HepG2 (cell line): ENCODE measurements around the gene SLC2A4. TPM values are rescaled to one million over a fixed set of nuclear protein-coding genes. Genes with fewer than 3 reads are reported as not detected.

ENCODE experiments used
- CHCHD3 ChIP-seq: sonication (generic); formaldehyde crosslinking; IDR thresholded peaks from 2 replicates; pipeline ENCODE4 v1.8.0; 2022; ENCODE audit warnings: mild to moderate bottlenecking, missing genetic modification reagents, moderate library complexity
- CREB3 ChIP-seq: sonication (generic); formaldehyde crosslinking; IDR thresholded peaks from 2 replicates; pipeline ENCODE4 v1.5.0; 2020; ENCODE audit warnings: missing genetic modification reagents
- FOXP1 ChIP-seq, 2 experiments: fragments of 450-650 bp in 1 of 2; IDR thresholded peaks; 2 replicates each; pipeline ENCODE4 v1.6.1; 2017 to 2018; ENCODE audit warnings: antibody characterized with exemption in 1 of 2
- GATA4 ChIP-seq: sonication (generic); IDR thresholded peaks from 2 replicates; pipeline ENCODE4 v1.6.1; 2016; ENCODE audit warnings: antibody characterized with exemption, low read depth, borderline replicate concordance
- IRF2 ChIP-seq: IDR thresholded peaks from 2 replicates; pipeline ENCODE4 v1.6.1; 2018; ENCODE audit warnings: missing genetic modification reagents, missing compliant biosample characterization
- THAP11 ChIP-seq: IDR thresholded peaks from 2 replicates; pipeline ENCODE4 v1.6.1; 2016; ENCODE audit warnings: missing biosample characterization, missing genetic modification reagents
- ZBTB20 ChIP-seq: sonication (generic); formaldehyde crosslinking; IDR thresholded peaks from 2 replicates; pipeline ENCODE4 v1.8.1; 2023; ENCODE audit warnings: missing genetic modification reagents, low read depth, mild to moderate bottlenecking, borderline replicate concordance
- ZBTB21 ChIP-seq: sonication (generic); formaldehyde crosslinking; IDR thresholded peaks from 2 replicates; pipeline ENCODE4 v1.4.0; 2020; ENCODE audit warnings: missing genetic modification reagents
- ZGPAT ChIP-seq: IDR thresholded peaks from 2 replicates; pipeline ENCODE4 v1.6.1; 2016; ENCODE audit warnings: mild to moderate bottlenecking
- ZMYM4 ChIP-seq: sonication (generic); formaldehyde crosslinking; IDR thresholded peaks from 2 replicates; pipeline ENCODE4 v1.8.1; 2023; ENCODE audit warnings: mild to moderate bottlenecking, missing genetic modification reagents
- ZNF263 ChIP-seq: sonication (generic); formaldehyde crosslinking; IDR thresholded peaks from 2 replicates; pipeline ENCODE4 v1.4.0; 2020; ENCODE audit warnings: missing genetic modification reagents
- ZNF335 ChIP-seq: sonication (generic); formaldehyde crosslinking; IDR thresholded peaks from 2 replicates; pipeline ENCODE4 v1.4.0; 2020; ENCODE audit warnings: missing genetic modification reagents
- ZNF383 ChIP-seq: sonication (generic); formaldehyde crosslinking; IDR thresholded peaks from 2 replicates; pipeline ENCODE4 v1.4.0; 2020; ENCODE audit warnings: missing genetic modification reagents, mild to moderate bottlenecking, borderline replicate concordance
- ZNF446 ChIP-seq: sonication (generic); formaldehyde crosslinking; IDR thresholded peaks from 2 replicates; pipeline ENCODE4 v1.5.0; 2020; ENCODE audit warnings: mild to moderate bottlenecking, missing genetic modification reagents
- ZNF577 ChIP-seq: sonication (generic); formaldehyde crosslinking; IDR thresholded peaks from 2 replicates; pipeline ENCODE4 v1.4.0; 2020; ENCODE audit warnings: mild to moderate bottlenecking, low read depth, missing genetic modification reagents, borderline replicate concordance
- ZNF607 ChIP-seq: sonication (generic); formaldehyde crosslinking; IDR thresholded peaks from 2 replicates; pipeline ENCODE4 v1.5.1; 2020; ENCODE audit warnings: missing genetic modification reagents, mild to moderate bottlenecking, borderline replicate concordance
- ZNF720 ChIP-seq: sonication (generic); formaldehyde crosslinking; IDR thresholded peaks from 2 replicates; pipeline ENCODE4 v1.4.0; 2020; ENCODE audit warnings: missing genetic modification reagents
- polyA plus RNA-seq, 8 experiments: library from polyadenylated mRNA; depleted of rRNA in 3 of 8; stranded (reverse) in 7 of 8; unstranded in 1 of 8; fragments of >200 nt; fragmentation: Illumina TruSeq in 4 of 8; extraction: Trizol in 4 of 8; gene quantifications; 2 replicates each; pipeline versions ENCODE4 v1.2.1 to v1.2.3, GENCODE V29; 2011 to 2016; ENCODE audit warnings: low read depth in 4 of 8, missing spikeins in 1 of 8, mixed read lengths in 1 of 8; ENCODE audit not compliant: insufficient read depth in 1 of 8
- total RNA-seq, 5 experiments: library from RNA; depleted of rRNA; stranded (reverse); fragments of >200 nt; fragmentation: Illumina TruSeq; extraction: Trizol; gene quantifications; 2 replicates each; pipeline ENCODE4 v1.2.3, GENCODE V29; 2016; ENCODE audit warnings: low read depth in 1 of 5
- TF ChIP-seq, protein P1 (sequence below): sonication (generic); formaldehyde crosslinking; IDR thresholded peaks from 2 replicates; pipeline ENCODE4 v1.4.0; 2020; ENCODE audit warnings: missing genetic modification reagents, borderline replicate concordance
- TF ChIP-seq, protein P2 (sequence below): sonication (generic); formaldehyde crosslinking; conservative IDR thresholded peaks from 2 replicates; pipeline ENCODE4 v1.4.0; 2020; ENCODE audit warnings: missing genetic modification reagents
- TF ChIP-seq, protein P3 (sequence below): sonication (generic); formaldehyde crosslinking; IDR thresholded peaks from 2 replicates; pipeline ENCODE4 v1.9.0; 2021; ENCODE audit warnings: missing genetic modification reagents, borderline replicate concordance

Gene SLC2A4
- total and polyA plus RNA-seq, 2 of the 13 experiments (the other 11 are each of a cell fraction or from before 2014, with no cell fraction given) = 4.9 to 5.8 TPM

GRCh38 chr17:7234083-7234951 is 47.2 kb upstream of the SLC2A4 start, which contains the start of gene DVL2 (continued):
- TF ChIP-seq ZNF383 (peak; percentile 63; the same call in 1 of the 2 replicates), ZNF446 (CRISPR knock-in tag) (peak; percentile 94; the same call in 1 of the 2 replicates), IRF2 (CRISPR knock-in tag) (peak; percentile 97), ZNF335 (no peak; the same call in 1 of the 2 replicates), ZBTB20 (CRISPR knock-in tag) (no peak), FOXP1 (IDR thresholded peaks at IDR 0.05) (no peak), FOXP1 (CRISPR knock-in tag; IDR thresholded peaks at IDR 0.05) (no peak; the same call in 1 of the 2 replicates), ZNF577 (no peak), ZGPAT (CRISPR knock-in tag) (peak; percentile 90), ZMYM4 (CRISPR knock-in tag) (no peak; the same call in none of the 2 replicates), GATA4 (no peak), ZNF720 (peak; percentile 77; the same call in 1 of the 2 replicates), ZBTB21 (CRISPR knock-in tag) (no peak), THAP11 (CRISPR knock-in tag) (peak; percentile 93), ZNF607 (CRISPR knock-in tag) (peak; percentile 93), CREB3 (0 out of 2 replicates have a peak, but pooled peaks have one; percentile 57), ZNF263 (CRISPR knock-in tag) (peak; percentile 66; the same call in 1 of the 2 replicates), CHCHD3 (CRISPR knock-in tag) (no peak)
- TF ChIP-seq, protein P1, sequence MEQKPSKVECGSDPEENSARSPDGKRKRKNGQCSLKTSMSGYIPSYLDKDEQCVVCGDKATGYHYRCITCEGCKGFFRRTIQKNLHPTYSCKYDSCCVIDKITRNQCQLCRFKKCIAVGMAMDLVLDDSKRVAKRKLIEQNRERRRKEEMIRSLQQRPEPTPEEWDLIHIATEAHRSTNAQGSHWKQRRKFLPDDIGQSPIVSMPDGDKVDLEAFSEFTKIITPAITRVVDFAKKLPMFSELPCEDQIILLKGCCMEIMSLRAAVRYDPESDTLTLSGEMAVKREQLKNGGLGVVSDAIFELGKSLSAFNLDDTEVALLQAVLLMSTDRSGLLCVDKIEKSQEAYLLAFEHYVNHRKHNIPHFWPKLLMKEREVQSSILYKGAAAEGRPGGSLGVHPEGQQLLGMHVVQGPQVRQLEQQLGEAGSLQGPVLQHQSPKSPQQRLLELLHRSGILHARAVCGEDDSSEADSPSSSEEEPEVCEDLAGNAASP (CRISPR knock-in tag) = peak; percentile 47; the same call in 1 of the 2 replicates
- TF ChIP-seq, protein P2, sequence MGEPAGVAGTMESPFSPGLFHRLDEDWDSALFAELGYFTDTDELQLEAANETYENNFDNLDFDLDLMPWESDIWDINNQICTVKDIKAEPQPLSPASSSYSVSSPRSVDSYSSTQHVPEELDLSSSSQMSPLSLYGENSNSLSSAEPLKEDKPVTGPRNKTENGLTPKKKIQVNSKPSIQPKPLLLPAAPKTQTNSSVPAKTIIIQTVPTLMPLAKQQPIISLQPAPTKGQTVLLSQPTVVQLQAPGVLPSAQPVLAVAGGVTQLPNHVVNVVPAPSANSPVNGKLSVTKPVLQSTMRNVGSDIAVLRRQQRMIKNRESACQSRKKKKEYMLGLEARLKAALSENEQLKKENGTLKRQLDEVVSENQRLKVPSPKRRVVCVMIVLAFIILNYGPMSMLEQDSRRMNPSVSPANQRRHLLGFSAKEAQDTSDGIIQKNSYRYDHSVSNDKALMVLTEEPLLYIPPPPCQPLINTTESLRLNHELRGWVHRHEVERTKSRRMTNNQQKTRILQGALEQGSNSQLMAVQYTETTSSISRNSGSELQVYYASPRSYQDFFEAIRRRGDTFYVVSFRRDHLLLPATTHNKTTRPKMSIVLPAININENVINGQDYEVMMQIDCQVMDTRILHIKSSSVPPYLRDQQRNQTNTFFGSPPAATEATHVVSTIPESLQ (CRISPR knock-in tag) = no peak
- TF ChIP-seq, protein P3, sequence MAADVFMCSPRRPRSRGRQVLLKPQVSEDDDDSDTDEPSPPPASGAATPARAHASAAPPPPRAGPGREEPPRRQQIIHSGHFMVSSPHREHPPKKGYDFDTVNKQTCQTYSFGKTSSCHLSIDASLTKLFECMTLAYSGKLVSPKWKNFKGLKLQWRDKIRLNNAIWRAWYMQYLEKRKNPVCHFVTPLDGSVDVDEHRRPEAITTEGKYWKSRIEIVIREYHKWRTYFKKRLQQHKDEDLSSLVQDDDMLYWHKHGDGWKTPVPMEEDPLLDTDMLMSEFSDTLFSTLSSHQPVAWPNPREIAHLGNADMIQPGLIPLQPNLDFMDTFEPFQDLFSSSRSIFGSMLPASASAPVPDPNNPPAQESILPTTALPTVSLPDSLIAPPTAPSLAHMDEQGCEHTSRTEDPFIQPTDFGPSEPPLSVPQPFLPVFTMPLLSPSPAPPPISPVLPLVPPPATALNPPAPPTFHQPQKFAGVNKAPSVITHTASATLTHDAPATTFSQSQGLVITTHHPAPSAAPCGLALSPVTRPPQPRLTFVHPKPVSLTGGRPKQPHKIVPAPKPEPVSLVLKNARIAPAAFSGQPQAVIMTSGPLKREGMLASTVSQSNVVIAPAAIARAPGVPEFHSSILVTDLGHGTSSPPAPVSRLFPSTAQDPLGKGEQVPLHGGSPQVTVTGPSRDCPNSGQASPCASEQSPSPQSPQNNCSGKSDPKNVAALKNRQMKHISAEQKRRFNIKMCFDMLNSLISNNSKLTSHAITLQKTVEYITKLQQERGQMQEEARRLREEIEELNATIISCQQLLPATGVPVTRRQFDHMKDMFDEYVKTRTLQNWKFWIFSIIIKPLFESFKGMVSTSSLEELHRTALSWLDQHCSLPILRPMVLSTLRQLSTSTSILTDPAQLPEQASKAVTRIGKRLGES = peak; percentile 79
